ENCODE measurements around the gene DPY30. TPM values are rescaled to one million over a fixed set of nuclear protein-coding genes. Genes with fewer than 3 reads are reported as not detected.

DPY30 gene
- total RNA-seq, 1 experiment from 2014 or later, result 105 TPM

DNA sequence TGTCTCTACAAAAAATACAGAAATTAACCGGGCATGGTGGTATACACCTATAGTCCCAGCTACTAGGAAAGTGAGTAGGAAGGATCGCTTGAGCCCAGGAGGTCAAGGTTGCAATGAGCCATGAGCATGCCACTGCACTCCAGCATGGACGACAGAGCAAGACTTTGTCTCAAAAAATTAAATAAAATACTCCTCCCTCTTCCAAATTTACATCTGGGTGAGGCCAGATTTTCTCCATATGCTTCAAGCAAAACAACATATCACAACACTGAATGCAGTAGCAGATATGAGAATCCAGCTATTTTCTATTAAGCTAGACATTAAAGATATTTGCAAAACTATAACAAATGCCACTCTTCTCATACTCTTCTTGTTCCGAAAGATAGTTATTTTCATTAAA is 49.7 kb downstream of the DPY30 start:
- ATAC-seq (no peak), DNase-seq (ENCODE audit: low read depth, low spot score) (no peak)
- Histone ChIP-seq H3K27ac (ENCODE audit: low read length) (no peak overlapping the region), H3K36me3 (ENCODE audit: control insufficient read depth, insufficient read depth, low read length) (no peaks in the 10 kb centered on the region), H3K27me3 (ENCODE audit: control insufficient read depth, insufficient read depth, low read length) (no peaks in the 10 kb centered on the region), H3K9me3 (ENCODE audit: control insufficient read depth, insufficient read depth, low read depth, low read length) (no peaks in the 10 kb centered on the region), H3K4me1 (ENCODE audit: control insufficient read depth, insufficient read depth, low read length) (no peaks in the 10 kb centered on the region), H3K4me3 (ENCODE audit: low read depth in 2 of 2, low read length in 2 of 2) (no peak overlapping the region)
- in situ Hi-C loops (cut with HindIII; ENCODE audit: low pct_unique_long_range_greater_than_20kb, low sequenced_read_pairs), result no loop called here
- POLR2A ChIA-PET, result no interaction called here
- CTCF ChIA-PET, result no interaction called here
- no peak for TF ChIP-seq TCF7L2 (IDR thresholded peaks at IDR 0.05; ENCODE audit: low read depth, low read length)
- no peak for TF ChIP-seq POLR2AphosphoS5 (IDR thresholded peaks at IDR 0.05; ENCODE audit: low read depth, low read length)
- TF ChIP-seq, protein P1, sequence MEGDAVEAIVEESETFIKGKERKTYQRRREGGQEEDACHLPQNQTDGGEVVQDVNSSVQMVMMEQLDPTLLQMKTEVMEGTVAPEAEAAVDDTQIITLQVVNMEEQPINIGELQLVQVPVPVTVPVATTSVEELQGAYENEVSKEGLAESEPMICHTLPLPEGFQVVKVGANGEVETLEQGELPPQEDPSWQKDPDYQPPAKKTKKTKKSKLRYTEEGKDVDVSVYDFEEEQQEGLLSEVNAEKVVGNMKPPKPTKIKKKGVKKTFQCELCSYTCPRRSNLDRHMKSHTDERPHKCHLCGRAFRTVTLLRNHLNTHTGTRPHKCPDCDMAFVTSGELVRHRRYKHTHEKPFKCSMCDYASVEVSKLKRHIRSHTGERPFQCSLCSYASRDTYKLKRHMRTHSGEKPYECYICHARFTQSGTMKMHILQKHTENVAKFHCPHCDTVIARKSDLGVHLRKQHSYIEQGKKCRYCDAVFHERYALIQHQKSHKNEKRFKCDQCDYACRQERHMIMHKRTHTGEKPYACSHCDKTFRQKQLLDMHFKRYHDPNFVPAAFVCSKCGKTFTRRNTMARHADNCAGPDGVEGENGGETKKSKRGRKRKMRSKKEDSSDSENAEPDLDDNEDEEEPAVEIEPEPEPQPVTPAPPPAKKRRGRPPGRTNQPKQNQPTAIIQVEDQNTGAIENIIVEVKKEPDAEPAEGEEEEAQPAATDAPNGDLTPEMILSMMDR (IDR thresholded peaks at IDR 0.05), result no peak
- TF ChIP-seq SIN3A (IDR thresholded peaks at IDR 0.05; ENCODE audit: borderline replicate concordance, insufficient read depth, low read depth, low read length), result no peak
- TF ChIP-seq, protein P2, sequence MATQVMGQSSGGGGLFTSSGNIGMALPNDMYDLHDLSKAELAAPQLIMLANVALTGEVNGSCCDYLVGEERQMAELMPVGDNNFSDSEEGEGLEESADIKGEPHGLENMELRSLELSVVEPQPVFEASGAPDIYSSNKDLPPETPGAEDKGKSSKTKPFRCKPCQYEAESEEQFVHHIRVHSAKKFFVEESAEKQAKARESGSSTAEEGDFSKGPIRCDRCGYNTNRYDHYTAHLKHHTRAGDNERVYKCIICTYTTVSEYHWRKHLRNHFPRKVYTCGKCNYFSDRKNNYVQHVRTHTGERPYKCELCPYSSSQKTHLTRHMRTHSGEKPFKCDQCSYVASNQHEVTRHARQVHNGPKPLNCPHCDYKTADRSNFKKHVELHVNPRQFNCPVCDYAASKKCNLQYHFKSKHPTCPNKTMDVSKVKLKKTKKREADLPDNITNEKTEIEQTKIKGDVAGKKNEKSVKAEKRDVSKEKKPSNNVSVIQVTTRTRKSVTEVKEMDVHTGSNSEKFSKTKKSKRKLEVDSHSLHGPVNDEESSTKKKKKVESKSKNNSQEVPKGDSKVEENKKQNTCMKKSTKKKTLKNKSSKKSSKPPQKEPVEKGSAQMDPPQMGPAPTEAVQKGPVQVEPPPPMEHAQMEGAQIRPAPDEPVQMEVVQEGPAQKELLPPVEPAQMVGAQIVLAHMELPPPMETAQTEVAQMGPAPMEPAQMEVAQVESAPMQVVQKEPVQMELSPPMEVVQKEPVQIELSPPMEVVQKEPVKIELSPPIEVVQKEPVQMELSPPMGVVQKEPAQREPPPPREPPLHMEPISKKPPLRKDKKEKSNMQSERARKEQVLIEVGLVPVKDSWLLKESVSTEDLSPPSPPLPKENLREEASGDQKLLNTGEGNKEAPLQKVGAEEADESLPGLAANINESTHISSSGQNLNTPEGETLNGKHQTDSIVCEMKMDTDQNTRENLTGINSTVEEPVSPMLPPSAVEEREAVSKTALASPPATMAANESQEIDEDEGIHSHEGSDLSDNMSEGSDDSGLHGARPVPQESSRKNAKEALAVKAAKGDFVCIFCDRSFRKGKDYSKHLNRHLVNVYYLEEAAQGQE (IDR thresholded peaks at IDR 0.05; ENCODE audit: insufficient read depth in 1 of 2, low read depth in 2 of 2, low read length in 1 of 2), result no peak
- intact Hi-C loops (cut with micrococcal nuclease; ENCODE audit: unreplicated experiment), result no loop called here
- no TSS peak for BruUV-seq (replicated peaks)

DNA sequence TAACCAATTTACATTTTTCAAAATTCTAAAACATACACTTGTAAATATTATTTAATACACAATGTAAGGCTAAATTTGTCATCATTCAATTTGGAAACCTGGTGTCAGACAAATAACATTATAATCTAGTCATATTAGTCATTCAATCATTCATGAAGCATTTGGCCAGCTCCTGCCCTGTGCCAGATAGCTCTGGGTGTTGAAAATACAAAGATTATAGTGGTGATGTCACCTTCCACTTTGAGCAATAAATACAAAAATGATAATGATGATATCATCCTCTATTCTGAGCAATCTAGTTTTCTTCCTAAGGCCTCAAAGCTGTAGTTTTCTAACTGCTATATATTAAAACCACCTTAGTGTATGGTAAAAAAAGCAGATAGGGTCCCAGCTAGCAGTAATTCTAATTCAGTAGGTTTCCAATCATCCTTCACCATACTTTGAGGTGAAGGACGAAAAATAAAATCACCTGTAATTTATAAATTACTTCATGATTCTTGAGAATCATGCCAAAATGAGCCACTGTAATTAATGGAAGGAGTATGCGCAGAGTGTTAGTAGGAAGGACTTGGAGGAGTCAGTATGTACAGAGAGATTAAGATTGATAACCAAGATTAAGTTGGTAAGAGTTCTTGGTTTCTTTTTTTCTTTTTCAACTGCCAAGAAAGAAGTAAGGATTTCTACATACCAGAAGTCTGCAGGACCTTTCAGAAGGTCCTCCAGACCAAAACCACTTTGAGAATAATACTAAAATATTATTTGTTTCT is 52.0 kb downstream of the DPY30 start:
- CTCF ChIA-PET, result no interaction called here
- no peak for ATAC-seq
- TF ChIP-seq, protein P1 (IDR thresholded peaks at IDR 0.05), result no peak
- TF ChIP-seq TCF7L2 (IDR thresholded peaks at IDR 0.05; ENCODE audit: low read depth, low read length) (no peak), POLR2AphosphoS5 (IDR thresholded peaks at IDR 0.05; ENCODE audit: low read depth, low read length) (no peak), SIN3A (IDR thresholded peaks at IDR 0.05; ENCODE audit: borderline replicate concordance, insufficient read depth, low read depth, low read length) (no peak)
- TF ChIP-seq, protein P2 (IDR thresholded peaks at IDR 0.05; ENCODE audit: insufficient read depth in 1 of 2, low read depth in 2 of 2, low read length in 1 of 2), result no peak
- intact Hi-C loops (cut with micrococcal nuclease; ENCODE audit: unreplicated experiment) (no loop called here), in situ Hi-C loops (cut with HindIII; ENCODE audit: low pct_unique_long_range_greater_than_20kb, low sequenced_read_pairs) (no loop called here)
- POLR2A ChIA-PET, result no interaction called here
- Histone ChIP-seq H3K4me3 (ENCODE audit: low read depth in 2 of 2, low read length in 2 of 2) (no peak overlapping the region), H3K36me3 (ENCODE audit: control insufficient read depth, insufficient read depth, low read length) (no peaks in the 10 kb centered on the region), H3K9me3 (ENCODE audit: control insufficient read depth, insufficient read depth, low read depth, low read length) (no peaks in the 10 kb centered on the region), H3K27ac (ENCODE audit: low read length) (no peak overlapping the region), H3K27me3 (ENCODE audit: control insufficient read depth, insufficient read depth, low read length) (no peaks in the 10 kb centered on the region), H3K4me1 (ENCODE audit: control insufficient read depth, insufficient read depth, low read length) (peaks cover 4% of the 10 kb centered on the region; the same call in 1 of the 2 replicates)
- DNase-seq (ENCODE audit: low read depth, low spot score), result no peak
- BruUV-seq (replicated peaks), result no TSS peak

All from Panc1 (cell line).